Dendritic cell treated with granulocyte-macrophage colony-stimulating factor and Interleukin-4, amounts not matched to agents 40 ng/mL and 50 ng/mL, for 4 days (primary cell): ENCODE results near the gene ARPC1B.
"Not testable (repeated sequence)": the region's sequence is repeated elsewhere in the genome, so short reads cannot be mapped to it uniquely, and the experiment has no call there.

Source experiments
- H3K27ac Mint-ChIP-seq: one replicate; pipeline ENCODE4 v1.8.0; 2022; ENCODE audit warnings: mild to moderate bottlenecking, mixed read lengths
- H3K27me3 Mint-ChIP-seq: one replicate; pipeline ENCODE4 v1.8.0; 2022; ENCODE audit warnings: mild to moderate bottlenecking, mixed read lengths
- H3K36me3 Mint-ChIP-seq: one replicate; pipeline ENCODE4 v1.8.0; 2022; ENCODE audit warnings: low read depth, mixed read lengths
- H3K4me1 Mint-ChIP-seq: one replicate; pipeline ENCODE4 v1.8.0; 2022; ENCODE audit warnings: low read depth, mixed read lengths
- H3K4me3 Mint-ChIP-seq: one replicate; pipeline ENCODE4 v1.8.0; 2022; ENCODE audit warnings: mild to moderate bottlenecking, moderate library complexity, mixed read lengths
- H3K9me3 Mint-ChIP-seq: one replicate; pipeline ENCODE4 v1.8.0; 2022; ENCODE audit warnings: mixed read lengths
- intact Hi-C: fragments of 100-400 bp; cut with micrococcal nuclease; formaldehyde crosslinking; loops from one replicate; pipeline ENCODE4 v1.15.0; 2022

Gene ARPC1B

DNA sequence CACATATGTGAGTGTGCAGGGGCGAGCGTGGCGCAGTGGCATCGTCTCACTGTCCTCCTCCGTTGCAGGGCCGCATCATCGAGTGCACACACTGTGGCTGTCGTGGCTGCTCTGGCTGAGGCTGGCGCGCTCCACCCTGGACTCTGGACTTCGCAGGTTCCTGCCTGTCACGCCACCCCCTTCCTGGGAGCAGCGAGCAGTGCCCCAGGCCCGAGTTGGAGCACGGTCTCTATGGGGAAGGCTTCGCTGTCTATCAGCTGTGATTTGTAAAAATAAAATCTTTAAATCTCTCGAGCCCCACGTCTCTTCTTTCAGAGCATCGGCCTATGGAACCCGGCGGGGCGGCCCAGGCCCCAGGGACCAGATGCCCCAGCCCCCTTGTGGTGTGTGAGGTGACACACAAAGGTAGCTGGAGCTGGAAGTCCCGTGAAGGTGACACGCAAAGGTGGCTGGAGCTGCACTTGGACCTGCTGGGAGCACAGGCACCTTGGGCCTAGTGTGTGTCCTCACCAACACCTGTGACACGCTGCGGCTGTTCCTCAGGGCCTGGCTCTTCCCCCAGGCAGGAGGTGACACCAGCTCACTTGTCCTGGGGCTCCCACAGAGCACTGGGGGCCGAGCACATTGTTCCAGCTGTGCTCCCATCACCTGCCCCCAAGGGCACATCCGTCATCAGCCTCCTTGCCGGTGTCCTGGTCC is 44.9 kb downstream of the ARPC1B start:
- no peaks in the 10 kb centered on the region for H3K4me1 Mint-ChIP-seq
- peaks cover 10% of the 10 kb centered on the region for H3K9me3 Mint-ChIP-seq
- no peak overlapping the region for H3K4me3 Mint-ChIP-seq
- H3K27ac Mint-ChIP-seq = no peak overlapping the region
- no peaks in the 10 kb centered on the region for H3K27me3 Mint-ChIP-seq
- peaks cover 93% of the 10 kb centered on the region for H3K36me3 Mint-ChIP-seq
- intact Hi-C loops = no loop called here

DNA sequence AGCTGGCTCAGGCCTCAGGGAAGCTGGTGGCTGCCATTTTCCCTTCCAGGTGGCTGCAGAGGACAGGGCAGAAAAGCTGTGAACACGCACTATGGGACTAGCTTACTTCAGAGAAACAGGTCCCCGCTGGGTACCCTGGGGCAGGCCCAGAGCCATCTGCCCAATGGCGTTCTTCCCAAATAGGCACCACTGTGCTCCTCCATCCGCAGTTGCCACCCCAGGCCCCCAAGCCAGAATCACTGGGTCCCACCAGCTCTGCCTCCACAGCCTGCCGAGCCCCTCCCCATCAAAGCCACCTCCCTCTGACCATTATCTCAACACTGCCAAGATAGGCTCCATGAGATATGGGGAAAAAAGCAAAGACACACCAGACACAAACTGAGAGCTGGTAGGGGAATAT is 45.7 kb downstream of the ARPC1B start:
- Mint-ChIP-seq H3K4me1 (no peaks in the 10 kb centered on the region), H3K4me3 (no peak overlapping the region), H3K27ac (no peak overlapping the region), H3K27me3 (no peaks in the 10 kb centered on the region), H3K36me3 (peaks cover 93% of the 10 kb centered on the region), H3K9me3 (peaks cover 3% of the 10 kb centered on the region)
- intact Hi-C loops = no loop called here

- H3K36me3 Mint-ChIP-seq = peaks cover 93% of the 10 kb centered on the region
- intact Hi-C loops = no loop called here
- H3K27ac Mint-ChIP-seq = no peak overlapping the region
- no peaks in the 10 kb centered on the region for H3K4me1 Mint-ChIP-seq
- H3K9me3 Mint-ChIP-seq = no peaks in the 10 kb centered on the region
- H3K4me3 Mint-ChIP-seq = no peak overlapping the region
- no peaks in the 10 kb centered on the region for H3K27me3 Mint-ChIP-seq
Measured at GRCh38 chr7:99420986-99421385, 46.5 kb downstream of the ARPC1B start.

DNA sequence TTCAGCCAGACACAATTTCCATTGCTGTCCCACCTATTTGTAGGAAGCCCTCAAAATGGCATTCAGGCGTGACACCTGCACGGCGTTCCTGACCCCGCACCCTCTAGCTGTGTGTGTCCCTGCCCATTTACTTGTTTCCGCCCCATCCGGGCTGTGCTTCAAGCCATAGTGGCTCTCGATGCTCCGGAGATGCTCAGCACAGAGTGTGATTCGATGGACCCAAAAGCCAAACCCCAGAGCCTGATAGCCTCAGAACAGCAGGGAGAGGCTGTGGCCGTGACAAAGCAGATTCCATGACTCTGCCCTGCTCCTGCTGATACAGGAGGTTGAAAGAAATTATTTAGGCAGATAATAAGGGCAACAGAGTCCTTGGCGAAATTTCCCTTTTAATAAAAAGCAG is 47.7 kb downstream of the ARPC1B start:
- no peak overlapping the region for H3K27ac Mint-ChIP-seq

DNA sequence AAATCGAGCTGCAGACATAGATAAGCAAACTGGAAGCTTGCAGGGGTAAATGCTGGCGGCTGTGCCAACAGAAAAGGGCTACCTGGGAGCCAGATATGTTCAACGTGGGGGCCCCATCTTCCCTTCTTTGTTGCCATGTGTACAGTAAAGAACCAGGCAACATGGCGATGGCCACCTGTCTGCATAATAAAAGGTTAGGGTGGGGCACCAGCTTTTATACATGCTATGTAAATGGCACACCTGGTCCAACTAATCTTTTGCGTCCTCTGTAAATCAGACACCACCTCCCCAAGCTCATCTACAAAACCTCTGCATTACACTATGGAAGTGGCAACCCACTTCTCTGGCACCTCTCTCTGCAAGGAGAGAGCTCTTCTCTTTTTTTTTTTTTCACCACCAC is 48.1 kb downstream of the ARPC1B start:
- Mint-ChIP-seq H3K4me3 (no peak overlapping the region), H3K4me1 (no peaks in the 10 kb centered on the region), H3K27ac (no peak overlapping the region), H3K36me3 (peaks cover 88% of the 10 kb centered on the region), H3K27me3 (no peaks in the 10 kb centered on the region), H3K9me3 (no peaks in the 10 kb centered on the region)
- intact Hi-C loops = no loop called here

More for the DNA sequence above, 47.7 kb downstream of the ARPC1B start:
- Mint-ChIP-seq H3K4me1 (no peaks in the 10 kb centered on the region), H3K36me3 (peaks cover 91% of the 10 kb centered on the region), H3K27me3 (no peaks in the 10 kb centered on the region), H3K4me3 (no peak overlapping the region), H3K9me3 (no peaks in the 10 kb centered on the region)
- intact Hi-C loops = no loop called here

GRCh38 chr7:99424932-99425730 is 50.6 kb downstream of the ARPC1B start:
- Mint-ChIP-seq H3K36me3 (peaks cover 88% of the 10 kb centered on the region), H3K4me3 (no peak overlapping the region), H3K27ac (no peak overlapping the region), H3K4me1 (no peaks in the 10 kb centered on the region), H3K27me3 (no peaks in the 10 kb centered on the region), H3K9me3 (no peaks in the 10 kb centered on the region)
- intact Hi-C loops = no loop called here

- peaks cover 95% of the 10 kb centered on the region for H3K36me3 Mint-ChIP-seq
- H3K4me3 Mint-ChIP-seq = no peak overlapping the region
- no peaks in the 10 kb centered on the region for H3K27me3 Mint-ChIP-seq
- no peak overlapping the region for H3K27ac Mint-ChIP-seq
- no peaks in the 10 kb centered on the region for H3K9me3 Mint-ChIP-seq
- no peaks in the 10 kb centered on the region for H3K4me1 Mint-ChIP-seq
- intact Hi-C loops = no loop called here
Measured at GRCh38 chr7:99428972-99429566, 54.5 kb downstream of the ARPC1B start.

DNA sequence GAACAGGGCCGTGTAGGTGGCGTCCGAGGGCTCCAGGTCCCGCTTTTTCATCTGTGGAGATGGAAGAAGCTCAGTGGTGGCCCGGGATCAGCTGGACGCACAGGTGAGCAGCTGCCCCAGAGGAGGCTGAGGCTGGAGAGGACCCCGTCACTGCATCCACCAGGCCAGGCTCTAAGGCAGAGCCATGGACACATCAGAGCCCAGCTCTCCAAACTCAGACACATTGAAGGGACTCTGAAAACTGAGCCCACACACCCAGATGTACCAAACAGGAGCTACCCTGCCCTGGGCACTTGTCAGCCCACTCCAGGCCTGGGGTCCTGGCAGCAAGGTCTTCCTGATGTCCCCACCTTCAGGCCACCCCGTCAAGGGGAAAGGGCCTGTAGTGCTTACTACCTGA is 55.2 kb downstream of the ARPC1B start:
- peaks cover 95% of the 10 kb centered on the region for H3K36me3 Mint-ChIP-seq
- H3K4me1 Mint-ChIP-seq = no peaks in the 10 kb centered on the region
- no peak overlapping the region for H3K27ac Mint-ChIP-seq
- no peak overlapping the region for H3K4me3 Mint-ChIP-seq
- no peaks in the 10 kb centered on the region for H3K9me3 Mint-ChIP-seq
- intact Hi-C loops = no loop called here
- H3K27me3 Mint-ChIP-seq = no peaks in the 10 kb centered on the region

DNA sequence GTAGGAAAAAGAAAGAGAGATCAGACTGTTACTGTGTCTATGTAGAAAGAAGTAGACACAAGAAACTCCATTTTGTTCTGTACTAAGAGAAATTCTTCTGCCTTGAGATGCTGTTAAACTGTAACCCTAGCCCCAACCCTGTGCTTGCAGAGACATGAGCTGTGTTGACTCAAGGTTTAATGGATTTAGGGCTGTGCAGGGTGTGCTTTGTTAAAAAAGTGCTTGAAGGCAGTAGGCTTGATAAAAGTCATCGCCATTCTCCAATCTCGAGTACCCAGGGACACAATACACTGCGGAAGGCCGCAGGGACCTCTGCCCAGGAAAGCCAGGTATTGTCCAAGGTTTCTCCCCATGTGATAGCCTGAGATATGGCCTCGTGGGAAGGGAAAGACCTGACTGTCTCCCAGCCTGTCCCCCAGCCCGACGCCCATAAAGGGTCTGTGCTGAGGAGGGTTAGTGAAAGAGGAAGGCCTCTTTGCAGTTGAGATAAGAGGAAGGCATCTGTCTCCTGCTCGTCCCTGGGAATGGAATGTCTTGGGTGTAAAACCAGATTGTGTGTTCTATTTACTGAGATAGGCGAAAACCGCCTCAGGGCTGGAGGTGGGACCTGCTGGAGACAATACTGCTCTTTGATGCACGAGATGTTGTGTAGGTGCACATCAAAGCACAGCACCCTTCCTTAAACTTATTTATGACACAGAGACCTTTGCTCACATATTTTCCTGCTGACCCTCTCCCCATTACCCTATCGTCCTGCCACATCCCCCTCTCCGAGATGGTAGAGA is 57.4 kb downstream of the ARPC1B start:
- H3K36me3 Mint-ChIP-seq = peaks cover 82% of the 10 kb centered on the region
- intact Hi-C loops, H3K27me3 Mint-ChIP-seq, H3K27ac Mint-ChIP-seq, H3K9me3 Mint-ChIP-seq, H3K4me3 Mint-ChIP-seq, H3K4me1 Mint-ChIP-seq: not testable (repeated sequence)

DNA sequence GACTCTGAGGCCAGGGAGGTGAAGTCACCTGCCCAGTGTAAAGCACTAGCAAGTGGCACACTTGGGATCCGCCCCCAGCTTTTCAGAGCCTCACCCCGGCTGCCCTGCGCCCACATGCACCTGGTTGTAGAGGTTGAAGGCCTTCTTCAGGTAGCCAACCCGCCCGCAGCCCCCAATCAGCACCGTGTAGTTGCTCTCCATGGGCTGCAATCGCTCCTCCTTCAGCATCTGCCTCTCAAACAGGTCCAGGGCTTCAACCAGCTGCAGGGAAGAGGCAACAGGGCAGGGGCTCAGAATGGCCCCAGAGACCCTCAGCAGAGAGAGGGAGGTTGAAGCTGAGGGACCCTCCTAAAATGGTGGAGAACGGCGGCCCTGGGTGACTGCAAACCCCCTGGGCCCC is 58.6 kb downstream of the ARPC1B start:
- intact Hi-C loops = no loop called here
- Mint-ChIP-seq H3K36me3 (peaks cover 75% of the 10 kb centered on the region), H3K4me3 (no peak overlapping the region), H3K4me1 (peaks cover 14% of the 10 kb centered on the region), H3K27ac (no peak overlapping the region), H3K9me3 (no peaks in the 10 kb centered on the region), H3K27me3 (no peaks in the 10 kb centered on the region)

DNA sequence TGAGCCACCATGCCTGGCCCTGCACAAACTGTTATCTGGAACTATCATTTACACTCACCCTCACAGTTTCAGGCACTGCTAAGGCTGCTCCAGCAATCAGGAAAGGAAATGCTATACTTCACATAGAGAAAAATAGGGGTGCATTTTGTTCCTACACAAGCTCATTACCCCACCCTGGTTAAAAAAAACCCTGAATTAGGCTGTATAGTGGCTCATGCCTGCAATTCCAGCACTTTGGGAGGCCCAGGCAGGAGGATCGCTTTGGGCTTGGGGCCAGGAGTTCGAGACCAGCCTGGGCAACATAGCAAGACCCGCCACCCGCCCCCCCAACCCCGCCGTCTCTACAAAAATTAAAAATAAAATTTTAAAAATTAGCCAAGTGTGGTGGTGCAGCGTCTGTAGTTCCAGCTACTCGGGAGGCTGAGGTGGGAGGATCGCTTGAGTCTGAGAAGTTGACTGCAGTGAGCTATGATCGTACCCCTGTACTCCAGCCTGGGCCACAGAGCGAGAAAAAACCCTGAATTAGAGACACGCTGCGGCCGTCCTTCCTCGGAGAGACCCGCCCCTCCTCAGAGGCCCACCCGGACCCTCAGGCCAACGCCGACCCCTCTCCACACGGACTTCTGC is 63.5 kb downstream of the ARPC1B start:
- Mint-ChIP-seq H3K36me3 (peaks cover 63% of the 10 kb centered on the region), H3K4me3 (peak overlapping the region; percentile 88), H3K27me3 (no peaks in the 10 kb centered on the region), H3K4me1 (peaks cover 44% of the 10 kb centered on the region), H3K27ac (peak overlapping the region; percentile 86), H3K9me3 (no peaks in the 10 kb centered on the region)
- intact Hi-C loops = no loop called here

GRCh38 chr7:99438573-99439480 is 64.3 kb downstream of the ARPC1B start, which contains the start of the genes CPSF4 and PTCD1:
Gene CPSF4 (plus strand): TSS chr7:99438943. CDS start chr7:99439083, 140 bp downstream.
Gene PTCD1 (minus strand): TSS chr7:99438798. CDS start chr7:99435242, 3,556 bp downstream.
- Mint-ChIP-seq H3K4me1 (peaks cover 47% of the 10 kb centered on the region), H3K9me3 (no peaks in the 10 kb centered on the region), H3K4me3 (peak within 1 kb of the TSS; percentile 88), H3K36me3 (peaks cover 63% of the 10 kb centered on the region), H3K27ac (peak within 1 kb of the TSS; percentile 86), H3K27me3 (no peaks in the 10 kb centered on the region)
- intact Hi-C loops = no loop called here
